ENCODE results near the gene ZDHHC1. TPM values are rescaled to one million over a fixed set of nuclear protein-coding genes. Genes with fewer than 3 reads are reported as not detected.

The ZDHHC1 gene
- total and polyA plus RNA-seq, 2 donors (not counting 3 experiments of a cell fraction or from before 2014, with no cell fraction given), result 11.4 to 14.4 TPM

GRCh38 chr16:67395458-67396158, 20.7 kb downstream of the ZDHHC1 start:
- intact Hi-C loops (cut with micrococcal nuclease), result loop anchor here (10.0 kb wide), 2 partner anchors 201 to 441 kb away; partner anchors contain the start of genes E2F4, ELMO3 and EXOC3L1
- no peak for TF ChIP-seq GATA2 (IDR thresholded peaks at IDR 0.05; ENCODE audit: insufficient read depth, insufficient read length, low read depth, low read length)
- no peak for TF ChIP-seq JUN (IDR thresholded peaks at IDR 0.05; ENCODE audit: borderline replicate concordance, insufficient read depth, insufficient read length, low read depth)

DNA sequence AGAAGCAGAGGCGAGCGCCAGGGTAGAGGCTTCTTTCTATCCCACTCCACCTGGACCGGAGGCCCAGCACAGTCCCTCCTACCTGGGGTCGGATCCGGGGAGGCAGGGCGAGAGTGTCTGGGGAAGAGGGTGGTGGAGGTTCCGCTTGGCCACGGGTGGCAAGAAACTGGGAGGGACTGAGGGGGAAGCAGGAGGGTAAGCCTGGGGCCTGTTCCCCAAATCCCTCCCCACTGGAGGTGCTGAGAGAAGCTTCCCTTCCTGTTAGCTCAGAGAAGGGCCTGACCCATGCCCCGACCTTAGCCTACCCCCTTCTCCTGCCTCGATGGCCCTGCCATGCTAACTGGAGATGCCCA, 21.2 kb downstream of the ZDHHC1 start:
- no peak for FAIRE-seq
- POLR2A ChIA-PET, result no interaction called here
- no peaks in the 10 kb centered on the region for H3K9me1 ChIP-seq (replicated peaks; ENCODE audit: control insufficient read depth, extremely low read depth, insufficient read depth, low read length)
- no peaks in the 10 kb centered on the region for H3K36me3 ChIP-seq (ENCODE audit: control insufficient read depth in 2 of 2, extremely low read depth in 1 of 2, insufficient read depth in 2 of 2, low read length in 2 of 2)
- H4K20me1 ChIP-seq (replicated peaks; ENCODE audit: control insufficient read depth, extremely low read depth, insufficient read depth, low read length), result no peaks in the 10 kb centered on the region
- intact Hi-C loops (cut with micrococcal nuclease), result loop anchor here (10.0 kb wide), 2 partner anchors 200 to 440 kb away; partner anchors contain the start of genes E2F4, ELMO3 and EXOC3L1
- dilution Hi-C loops (cut with MboI; ENCODE audit: extremely low pct_ligation_motif_present, low sequenced_read_pairs), result no loop called here
- no peak overlapping the region for H3K4me2 ChIP-seq (ENCODE audit: insufficient read depth, low read length)
- no TSS peak for BruUV-seq (replicated peaks)
- no peak for TF ChIP-seq POLR2AphosphoS5 (IDR thresholded peaks at IDR 0.05; ENCODE audit: insufficient read depth, low read depth, low read length)
- TF ChIP-seq CTCF (IDR thresholded peaks at IDR 0.05; ENCODE audit: extremely low read depth in 1 of 2, insufficient read depth in 1 of 2, low read depth in 1 of 2, low read length in 2 of 2), result no peak
- no peak for TF ChIP-seq MYC (IDR thresholded peaks at IDR 0.05; ENCODE audit: low read depth, low read length)
- TF ChIP-seq POLR2A (IDR thresholded peaks at IDR 0.05; ENCODE audit: low read depth, low read length), result no peak
- TF ChIP-seq FOS (IDR thresholded peaks at IDR 0.05; ENCODE audit: borderline replicate concordance, insufficient read depth, low read length), result no peak
- no peak overlapping the region for H3K4me3 ChIP-seq (replicated peaks in 1 of 3; ENCODE audit: insufficient read depth in 1 of 3, low read depth in 1 of 3, low read length in 3 of 3)
- H3K27me3 ChIP-seq (ENCODE audit: control insufficient read depth in 2 of 2, insufficient read depth in 2 of 2, low read length in 2 of 2), result peaks cover 9 to 11% of the 10 kb centered on the region in 2 experiments
- H3K79me2 ChIP-seq (ENCODE audit: control insufficient read depth, insufficient read depth, low read length), result no peaks in the 10 kb centered on the region
- no peak overlapping the region for H3K27ac ChIP-seq (ENCODE audit: insufficient read depth, low read depth, low read length)
- CTCF ChIA-PET, result interaction anchor here (1.0 to 3.1 kb wide), 6 partner anchors 9 to 134 kb away, joined by 3 to 34 read pairs (median 15); partner anchors contain the start of genes KCTD19 and LRRC36
- no peaks in the 10 kb centered on the region for H3K9me3 ChIP-seq (replicated peaks; ENCODE audit: control insufficient read depth, insufficient read depth, low read length)
- no peak overlapping the region for H2AFZ ChIP-seq (ENCODE audit: low read depth, low read length)
- no peak overlapping the region for H3K9ac ChIP-seq (replicated peaks; ENCODE audit: extremely low read depth, insufficient read depth, low read length)
- no peak for DNase-seq (ENCODE audit: low read depth, low spot score)
- H3K4me1 ChIP-seq (ENCODE audit: control insufficient read depth, extremely low read depth, insufficient read depth, low read length), result peaks cover 13% of the 10 kb centered on the region

More at GRCh38 chr16:67395458-67396158, 20.7 kb downstream of the ZDHHC1 start:
- Histone ChIP-seq H3K4me2 (ENCODE audit: insufficient read depth, low read length) (no peak overlapping the region), H3K9me3 (replicated peaks; ENCODE audit: control insufficient read depth, insufficient read depth, low read length) (no peaks in the 10 kb centered on the region), H3K9me1 (replicated peaks; ENCODE audit: control insufficient read depth, extremely low read depth, insufficient read depth, low read length) (no peaks in the 10 kb centered on the region), H3K4me3 (replicated peaks in 1 of 3; ENCODE audit: insufficient read depth in 1 of 3, low read depth in 1 of 3, low read length in 3 of 3) (no peak overlapping the region), H3K27ac (ENCODE audit: insufficient read depth, low read depth, low read length) (no peak overlapping the region), H3K27me3 (ENCODE audit: control insufficient read depth in 2 of 2, insufficient read depth in 2 of 2, low read length in 2 of 2) (peaks cover 9 to 11% of the 10 kb centered on the region in 2 experiments), H4K20me1 (replicated peaks; ENCODE audit: control insufficient read depth, extremely low read depth, insufficient read depth, low read length) (no peaks in the 10 kb centered on the region), H3K36me3 (ENCODE audit: control insufficient read depth in 2 of 2, extremely low read depth in 1 of 2, insufficient read depth in 2 of 2, low read length in 2 of 2) (no peaks in the 10 kb centered on the region), H3K79me2 (ENCODE audit: control insufficient read depth, insufficient read depth, low read length) (no peaks in the 10 kb centered on the region), H2AFZ (ENCODE audit: low read depth, low read length) (no peak overlapping the region), H3K9ac (replicated peaks; ENCODE audit: extremely low read depth, insufficient read depth, low read length) (no peak overlapping the region), H3K4me1 (ENCODE audit: control insufficient read depth, extremely low read depth, insufficient read depth, low read length) (peaks cover 13% of the 10 kb centered on the region)
- DNase-seq (ENCODE audit: low read depth, low spot score), result no peak
- POLR2A ChIA-PET, result no interaction called here
- no TSS peak for BruUV-seq (replicated peaks)
- CTCF ChIA-PET, result interaction anchor here (0.7 to 2.6 kb wide), 3 partner anchors 12 to 135 kb away, joined by 4 to 11 read pairs (median 5); no protein-coding TSS in a partner anchor
- dilution Hi-C loops (cut with MboI; ENCODE audit: extremely low pct_ligation_motif_present, low sequenced_read_pairs), result no loop called here
- FAIRE-seq, result no peak
